HG02943 (cell line): ENCODE results near the gene ADAMTS3.

Source experiments
- ATAC-seq: cut with Tn5 transposase; IDR thresholded peaks from one replicate; pipeline ENCODE4 v1.9.1; 2021; ENCODE audit warnings: mild to moderate bottlenecking, low read depth, moderate library complexity; ENCODE audit not compliant: unreplicated experiment

ADAMTS3 gene

GRCh38 chr4:72424006-72424405 is 145.0 kb downstream of the ADAMTS3 start:
- no peak for ATAC-seq

GRCh38 chr4:72422416-72422815 is 146.6 kb downstream of the ADAMTS3 start:
- no peak for ATAC-seq

- no peak for ATAC-seq
These were observed 150.6 kb downstream of the ADAMTS3 start for GRCh38 chr4:72418458-72418857.

- no peak for ATAC-seq
These were observed 158.9 kb downstream of the ADAMTS3 start for GRCh38 chr4:72410158-72410557.

- no peak for ATAC-seq
These were observed 160.5 kb downstream of the ADAMTS3 start for GRCh38 chr4:72408568-72408967.

- no peak for ATAC-seq
These were observed 163.6 kb downstream of the ADAMTS3 start for GRCh38 chr4:72405417-72405816.

GRCh38 chr4:72397314-72397713 is 171.7 kb downstream of the ADAMTS3 start:
- no peak for ATAC-seq

GRCh38 chr4:72394012-72394663 is 174.9 kb downstream of the ADAMTS3 start:
- ATAC-seq = no peak

- no peak for ATAC-seq
These were observed 177.7 kb downstream of the ADAMTS3 start for GRCh38 chr4:72391281-72391680.

- ATAC-seq = no peak
These were observed 178.6 kb downstream of the ADAMTS3 start for GRCh38 chr4:72390409-72390808.

GRCh38 chr4:72388521-72388920 is 180.5 kb downstream of the ADAMTS3 start:
- no peak for ATAC-seq

- ATAC-seq = no peak
These were observed 181.1 kb downstream of the ADAMTS3 start for GRCh38 chr4:72387959-72388358.

- no peak for ATAC-seq
These were observed 185.6 kb downstream of the ADAMTS3 start for GRCh38 chr4:72383439-72383838.

GRCh38 chr4:72378901-72379300 is 190.1 kb downstream of the ADAMTS3 start:
- no peak for ATAC-seq

- ATAC-seq = no peak
These were observed 191.4 kb downstream of the ADAMTS3 start for GRCh38 chr4:72377491-72378194.

- no peak for ATAC-seq
These were observed 192.1 kb downstream of the ADAMTS3 start for GRCh38 chr4:72376901-72377300.

- no peak for ATAC-seq
These were observed 193.8 kb downstream of the ADAMTS3 start for GRCh38 chr4:72375073-72375736.

GRCh38 chr4:72374159-72374558 is 194.9 kb downstream of the ADAMTS3 start:
- no peak for ATAC-seq

GRCh38 chr4:72366601-72367000 is 202.4 kb downstream of the ADAMTS3 start:
- ATAC-seq = no peak

- no peak for ATAC-seq
These were observed 203.0 kb downstream of the ADAMTS3 start for GRCh38 chr4:72365981-72366380.

GRCh38 chr4:72365016-72365415 is 204.0 kb downstream of the ADAMTS3 start:
- ATAC-seq = no peak

GRCh38 chr4:72360075-72360474 is 208.9 kb downstream of the ADAMTS3 start:
- ATAC-seq = no peak
